Rectal smooth muscle tissue (tissue), 1 donor: Measurements from ENCODE around the gene SGTA.

ENCODE experiments used
- H3K27ac ChIP-seq: one replicate; pipeline ENCODE4 v1.7.0; 2013; ENCODE audit warnings: low read depth, low read length, inconsistent platforms
- H3K27me3 ChIP-seq: one replicate; pipeline ENCODE4 v1.7.0; 2013; ENCODE audit warnings: low read length; ENCODE audit not compliant: control insufficient read depth, insufficient read depth
- H3K36me3 ChIP-seq: one replicate; pipeline ENCODE4 v1.7.0; 2013; ENCODE audit warnings: low read length; ENCODE audit not compliant: control insufficient read depth, insufficient read depth
- H3K4me1 ChIP-seq: one replicate; pipeline ENCODE4 v1.7.0; 2013; ENCODE audit warnings: low read length; ENCODE audit not compliant: control insufficient read depth, insufficient read depth
- H3K4me3 ChIP-seq: one replicate; pipeline ENCODE4 v1.7.0; 2013; ENCODE audit warnings: low read length
- H3K9ac ChIP-seq: one replicate; pipeline ENCODE4 v1.7.0; 2013; ENCODE audit warnings: low read length

Gene SGTA

DNA sequence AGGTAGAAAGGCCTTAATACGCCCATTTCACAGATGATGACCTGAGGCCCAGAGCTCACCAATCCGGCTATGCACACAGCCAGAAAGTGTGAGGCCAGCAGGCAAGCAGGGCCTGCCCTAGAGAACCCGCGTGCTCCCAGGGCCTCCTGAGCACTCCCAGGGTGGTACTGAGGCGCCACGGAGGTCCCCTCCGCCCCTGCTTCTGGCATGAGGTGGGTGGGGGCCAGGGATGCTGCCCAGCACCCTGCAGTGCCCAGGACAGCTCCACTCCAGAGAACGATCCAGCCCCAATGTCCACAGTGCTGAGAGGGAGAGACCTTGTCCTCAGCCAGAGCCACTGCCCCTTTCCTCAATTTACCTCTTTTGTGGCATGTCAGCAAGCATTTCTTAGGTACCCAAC, 13.9 kb downstream of the SGTA start:
- H3K9ac ChIP-seq: no peak overlapping the region
- H3K4me1 ChIP-seq: peaks cover 8% of the 10 kb centered on the region
- peaks cover 8% of the 10 kb centered on the region for H3K36me3 ChIP-seq
- H3K27ac ChIP-seq: no peak overlapping the region
- H3K27me3 ChIP-seq: no peaks in the 10 kb centered on the region
- no peak overlapping the region for H3K4me3 ChIP-seq

DNA sequence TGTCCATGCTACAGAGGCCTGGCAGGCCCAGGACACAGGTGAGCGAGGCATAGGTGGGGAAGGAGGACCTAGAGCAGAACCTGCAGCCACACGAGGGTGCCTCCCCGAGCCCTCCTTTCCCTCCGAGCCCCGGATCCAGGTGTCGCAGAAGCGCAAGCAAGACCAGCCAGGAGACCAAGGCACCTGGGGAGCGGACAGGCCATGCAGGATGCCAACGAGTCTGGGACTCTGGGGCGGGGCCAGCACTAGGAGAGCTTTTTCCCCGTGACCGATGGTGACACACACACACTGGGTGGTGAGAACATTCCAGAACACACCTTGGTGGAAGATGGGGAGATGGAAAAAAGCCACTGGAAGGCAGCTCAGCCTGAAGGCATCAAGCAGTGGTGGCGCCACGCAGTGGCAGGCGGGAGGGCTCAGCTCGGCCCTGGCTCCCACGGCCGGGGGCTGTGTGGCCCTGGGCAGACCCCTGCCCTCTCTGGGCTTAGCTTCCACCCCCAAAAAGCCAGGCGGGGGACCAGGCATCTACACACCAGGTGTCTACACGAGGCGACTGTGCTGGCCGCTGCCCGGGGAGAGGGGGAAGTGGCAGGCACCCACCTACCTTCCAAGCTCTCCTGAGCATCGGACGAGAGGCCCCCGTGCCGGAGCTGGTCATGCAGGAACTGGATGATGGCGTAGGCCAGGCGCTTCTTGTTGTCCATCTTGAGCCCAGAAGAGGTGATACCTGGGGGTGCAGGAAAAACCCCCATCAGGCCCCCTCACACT, 14.5 kb downstream of the SGTA start:
- Histone ChIP-seq H3K4me3 (no peak overlapping the region), H3K36me3 (peaks cover 11% of the 10 kb centered on the region), H3K27me3 (no peaks in the 10 kb centered on the region), H3K9ac (no peak overlapping the region), H3K4me1 (peaks cover 8% of the 10 kb centered on the region), H3K27ac (no peak overlapping the region)

DNA sequence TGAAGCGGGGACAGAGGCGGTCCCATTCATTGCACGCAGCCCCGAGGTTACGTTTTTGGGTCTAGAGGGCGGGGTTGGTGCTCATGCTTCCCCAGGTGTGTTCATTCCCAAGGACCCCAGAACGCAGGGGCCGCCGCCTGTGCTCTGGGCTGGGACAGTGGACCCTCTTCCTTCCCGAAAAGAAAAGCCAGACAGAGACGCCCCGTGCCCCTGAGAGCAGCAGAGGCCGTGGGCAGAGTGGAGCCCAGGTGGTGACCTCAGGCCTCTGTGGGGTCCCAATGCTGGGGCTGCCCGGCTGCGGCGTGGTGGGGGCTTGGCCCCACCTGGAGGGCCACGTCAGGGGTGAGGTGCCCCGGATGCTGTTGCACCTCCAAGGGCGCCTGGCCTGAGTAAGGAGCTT, 15.4 kb downstream of the SGTA start:
- Histone ChIP-seq H3K36me3 (peaks cover 12% of the 10 kb centered on the region), H3K4me1 (peaks cover 8% of the 10 kb centered on the region)

GRCh38 chr19:2766594-2767372, 16.3 kb downstream of the SGTA start:
- H3K27ac ChIP-seq: no peak overlapping the region
- no peak overlapping the region for H3K9ac ChIP-seq
- H3K36me3 ChIP-seq: peaks cover 16% of the 10 kb centered on the region
- no peak overlapping the region for H3K4me3 ChIP-seq
- H3K4me1 ChIP-seq: peaks cover 8% of the 10 kb centered on the region
- H3K27me3 ChIP-seq: no peaks in the 10 kb centered on the region

More for the DNA sequence above, 15.4 kb downstream of the SGTA start:
- no peak overlapping the region for H3K9ac ChIP-seq
- H3K27ac ChIP-seq: no peak overlapping the region
- no peak overlapping the region for H3K4me3 ChIP-seq
- H3K27me3 ChIP-seq: no peaks in the 10 kb centered on the region

DNA sequence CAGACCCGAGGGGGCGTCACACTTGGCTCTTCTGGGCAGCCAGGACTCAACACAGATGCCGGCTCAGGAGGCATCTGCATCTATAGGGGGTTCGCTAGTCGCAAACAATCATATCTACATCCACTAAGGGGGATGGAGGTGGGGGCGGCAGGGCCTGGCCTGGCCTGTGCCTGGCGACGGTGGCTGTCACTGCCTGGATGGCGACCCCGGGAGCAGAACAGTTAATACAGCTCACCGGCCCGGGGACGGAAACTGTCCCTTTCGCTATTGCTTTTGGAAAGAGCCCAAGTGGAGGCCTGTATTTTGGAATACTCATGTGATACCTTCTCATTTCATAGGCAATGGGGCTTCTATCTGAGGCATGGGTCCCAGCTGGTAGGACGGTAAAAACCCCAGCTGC, 17.7 kb downstream of the SGTA start:
- no peak overlapping the region for H3K4me3 ChIP-seq
- peaks cover 16% of the 10 kb centered on the region for H3K36me3 ChIP-seq
- peaks cover 3% of the 10 kb centered on the region for H3K4me1 ChIP-seq
- no peaks in the 10 kb centered on the region for H3K27me3 ChIP-seq
- H3K27ac ChIP-seq: no peak overlapping the region
- no peak overlapping the region for H3K9ac ChIP-seq

DNA sequence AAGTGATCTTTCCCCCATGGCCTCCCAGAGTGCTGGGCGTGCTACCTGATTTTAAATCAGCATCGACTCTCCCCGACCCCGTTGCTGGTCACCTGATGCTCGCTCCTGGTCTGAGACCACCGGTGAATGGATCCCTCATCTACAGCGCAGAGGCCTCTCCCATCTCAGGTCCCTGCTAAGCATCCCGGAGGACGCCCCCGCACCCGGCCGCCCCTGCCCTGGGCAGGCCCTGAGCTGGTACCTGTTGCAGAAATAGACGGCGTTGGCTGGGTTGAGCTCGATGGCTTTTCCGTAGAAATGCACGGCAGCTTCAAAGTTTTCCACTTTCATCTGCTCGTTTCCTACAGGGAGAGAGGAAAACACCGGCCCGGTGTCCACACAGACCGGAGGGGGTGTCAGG, 18.1 kb downstream of the SGTA start:
- Histone ChIP-seq H3K9ac (no peak overlapping the region), H3K4me3 (no peak overlapping the region), H3K27ac (no peak overlapping the region), H3K27me3 (no peaks in the 10 kb centered on the region), H3K36me3 (peaks cover 16% of the 10 kb centered on the region), H3K4me1 (no peaks in the 10 kb centered on the region)

GRCh38 chr19:2763687-2764086, 19.4 kb downstream of the SGTA start:
- peaks cover 21% of the 10 kb centered on the region for H3K36me3 ChIP-seq
- no peak overlapping the region for H3K9ac ChIP-seq
- no peaks in the 10 kb centered on the region for H3K27me3 ChIP-seq
- no peak overlapping the region for H3K27ac ChIP-seq
- H3K4me3 ChIP-seq: no peak overlapping the region
- no peaks in the 10 kb centered on the region for H3K4me1 ChIP-seq

- H3K4me1 ChIP-seq: no peaks in the 10 kb centered on the region
- no peaks in the 10 kb centered on the region for H3K27me3 ChIP-seq
- H3K36me3 ChIP-seq: peaks cover 24% of the 10 kb centered on the region
- no peak overlapping the region for H3K27ac ChIP-seq
- no peak overlapping the region for H3K4me3 ChIP-seq
- H3K9ac ChIP-seq: no peak overlapping the region
Observed at GRCh38 chr19:2762783-2763496, 20.1 kb downstream of the SGTA start.

- Histone ChIP-seq H3K27ac (no peak overlapping the region), H3K27me3 (no peaks in the 10 kb centered on the region), H3K9ac (no peak overlapping the region), H3K4me1 (no peaks in the 10 kb centered on the region), H3K36me3 (peaks cover 27% of the 10 kb centered on the region), H3K4me3 (no peak overlapping the region)
Observed at GRCh38 chr19:2761876-2762782, 20.9 kb downstream of the SGTA start.

DNA sequence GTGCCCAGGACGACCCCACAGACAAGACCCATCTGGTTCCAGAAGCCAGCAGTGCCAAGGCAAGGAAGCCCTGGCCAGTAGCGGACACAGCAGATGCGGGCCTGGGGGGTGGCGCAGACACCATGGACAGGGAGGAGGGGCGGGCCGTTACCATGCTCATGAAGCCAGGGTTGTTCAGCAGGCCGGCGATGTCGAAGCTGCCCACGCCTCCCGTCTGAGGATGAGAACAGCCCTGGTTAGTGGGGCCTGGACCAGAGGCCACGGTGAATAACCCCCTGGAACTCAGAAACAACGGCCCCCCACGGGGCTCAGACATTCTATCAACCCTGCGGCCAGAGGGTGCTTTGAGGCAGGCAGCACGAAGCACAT, 21.8 kb downstream of the SGTA start:
- H3K36me3 ChIP-seq: peaks cover 26% of the 10 kb centered on the region
- no peak overlapping the region for H3K9ac ChIP-seq
- no peak overlapping the region for H3K4me3 ChIP-seq
- no peak overlapping the region for H3K27ac ChIP-seq
- H3K4me1 ChIP-seq: no peaks in the 10 kb centered on the region
- no peaks in the 10 kb centered on the region for H3K27me3 ChIP-seq

DNA sequence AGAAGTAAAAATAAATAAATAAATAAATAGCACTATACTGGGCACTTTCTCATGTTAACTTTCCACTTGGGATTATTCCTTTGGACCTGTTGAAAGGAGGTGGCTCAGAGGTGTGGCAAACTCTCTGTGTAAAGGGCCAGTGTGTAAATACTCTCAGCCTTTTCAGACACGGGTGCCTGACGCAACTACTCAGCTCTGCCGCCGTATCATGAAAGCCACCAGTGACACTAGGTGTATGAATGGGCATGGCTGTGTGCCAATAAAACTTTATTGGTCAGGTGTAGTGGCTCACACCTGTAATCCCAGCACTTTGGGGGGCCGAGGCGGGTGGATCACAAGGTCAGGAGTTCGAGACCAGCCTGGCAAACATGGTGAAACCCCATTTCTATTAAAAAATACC, 23.1 kb downstream of the SGTA start:
- Histone ChIP-seq H3K27ac (no peak overlapping the region), H3K36me3 (peaks cover 33% of the 10 kb centered on the region), H3K9ac (no peak overlapping the region), H3K27me3 (no peaks in the 10 kb centered on the region), H3K4me3 (no peak overlapping the region), H3K4me1 (no peaks in the 10 kb centered on the region)

DNA sequence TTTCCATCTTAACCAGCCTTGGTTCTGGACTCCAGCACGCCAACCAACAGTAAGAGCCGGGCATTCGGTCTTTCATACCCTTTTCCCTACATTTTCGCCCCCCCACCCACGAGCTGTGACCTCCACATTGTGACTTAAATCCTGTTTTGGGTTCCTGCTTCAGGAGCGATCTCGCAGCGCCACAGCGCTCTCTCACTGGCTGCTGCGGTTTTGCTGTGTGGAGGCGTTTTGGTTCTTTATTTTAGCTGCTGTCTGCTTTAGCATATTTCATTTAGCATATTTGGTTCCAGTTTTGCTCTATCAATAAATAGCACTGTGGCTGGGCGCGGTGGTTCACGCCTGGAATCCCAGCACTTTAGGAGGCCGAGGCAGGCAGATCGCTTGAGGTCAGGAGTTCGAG, 23.7 kb downstream of the SGTA start:
- H3K4me3 ChIP-seq: no peak overlapping the region
- H3K9ac ChIP-seq: no peak overlapping the region
- peaks cover 31% of the 10 kb centered on the region for H3K36me3 ChIP-seq
- no peaks in the 10 kb centered on the region for H3K4me1 ChIP-seq
- no peaks in the 10 kb centered on the region for H3K27me3 ChIP-seq
- H3K27ac ChIP-seq: no peak overlapping the region
